ENCODE data around the gene BPIFB6.

BPIFB6 gene

DNA sequence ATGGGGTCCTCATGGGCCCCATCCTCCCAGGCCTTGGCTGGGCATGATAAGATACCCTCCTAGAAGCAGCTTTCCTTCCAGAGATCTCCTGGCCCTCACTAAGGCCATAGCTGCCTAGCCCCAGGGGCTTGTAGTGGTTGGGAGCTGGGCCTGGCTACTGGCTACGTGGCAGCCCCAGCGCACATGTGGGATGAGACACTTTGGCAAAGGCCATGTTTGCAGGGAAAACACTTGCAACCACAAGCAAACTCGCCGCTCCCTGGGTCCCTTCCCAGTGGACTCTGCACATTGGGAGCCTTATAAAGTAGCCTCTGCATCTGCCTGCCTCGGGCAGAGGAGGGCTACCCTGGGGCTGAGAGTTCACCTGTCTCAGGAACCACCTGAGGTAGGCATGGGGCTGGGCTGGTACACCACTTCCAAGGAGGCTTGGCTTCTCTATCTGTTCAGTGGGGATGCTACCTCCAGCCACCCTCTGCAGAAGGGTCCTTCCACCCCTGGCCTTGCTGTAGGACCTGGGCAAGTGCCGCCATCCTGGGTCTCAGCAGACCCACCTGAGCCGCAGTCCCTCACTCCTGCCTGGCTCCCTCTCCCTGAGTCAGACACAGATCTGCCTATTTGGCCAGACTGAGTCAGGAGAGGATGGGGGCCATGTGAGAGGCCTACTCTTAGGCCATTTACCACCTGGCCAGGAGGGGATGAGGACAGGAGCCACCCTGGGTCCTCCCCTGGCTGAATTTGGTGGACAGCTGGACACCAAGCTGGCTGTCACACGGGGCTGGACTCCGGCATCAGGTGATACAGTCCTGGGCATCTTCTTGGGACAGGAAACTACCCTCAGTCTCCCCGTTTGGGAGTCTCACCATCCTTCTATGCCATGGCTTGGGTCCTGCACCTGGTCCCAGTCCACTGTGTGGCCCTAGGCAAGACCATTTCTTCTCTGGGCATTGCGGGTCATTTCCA lies 23.8 kb upstream of the BPIFB6 start, which contains the start of gene BPIFB2:
BPIFB2 (plus strand) TSS at position 329 of the 960 bp plus-strand sequence. CDS start 871 bp downstream, outside the sequence.
- no peak within 1 kb of the TSS for H3K4me3 ChIP-seq (replicated peaks in 1 of 2; ENCODE audit: low read depth in 2 of 2, low read length in 2 of 2)

GRCh38 chr20:33008336-33009213 lies 22.9 kb upstream of the BPIFB6 start:
- no peak overlapping the region for H3K4me3 ChIP-seq (replicated peaks in 1 of 2; ENCODE audit: low read depth in 2 of 2, low read length in 2 of 2)
- no peak for DNase-seq (ENCODE audit: low read depth in 2 of 2)
- TF ChIP-seq, protein P1, sequence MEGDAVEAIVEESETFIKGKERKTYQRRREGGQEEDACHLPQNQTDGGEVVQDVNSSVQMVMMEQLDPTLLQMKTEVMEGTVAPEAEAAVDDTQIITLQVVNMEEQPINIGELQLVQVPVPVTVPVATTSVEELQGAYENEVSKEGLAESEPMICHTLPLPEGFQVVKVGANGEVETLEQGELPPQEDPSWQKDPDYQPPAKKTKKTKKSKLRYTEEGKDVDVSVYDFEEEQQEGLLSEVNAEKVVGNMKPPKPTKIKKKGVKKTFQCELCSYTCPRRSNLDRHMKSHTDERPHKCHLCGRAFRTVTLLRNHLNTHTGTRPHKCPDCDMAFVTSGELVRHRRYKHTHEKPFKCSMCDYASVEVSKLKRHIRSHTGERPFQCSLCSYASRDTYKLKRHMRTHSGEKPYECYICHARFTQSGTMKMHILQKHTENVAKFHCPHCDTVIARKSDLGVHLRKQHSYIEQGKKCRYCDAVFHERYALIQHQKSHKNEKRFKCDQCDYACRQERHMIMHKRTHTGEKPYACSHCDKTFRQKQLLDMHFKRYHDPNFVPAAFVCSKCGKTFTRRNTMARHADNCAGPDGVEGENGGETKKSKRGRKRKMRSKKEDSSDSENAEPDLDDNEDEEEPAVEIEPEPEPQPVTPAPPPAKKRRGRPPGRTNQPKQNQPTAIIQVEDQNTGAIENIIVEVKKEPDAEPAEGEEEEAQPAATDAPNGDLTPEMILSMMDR (IDR thresholded peaks at IDR 0.05; ENCODE audit: low read depth, low read length), result no peak

More for the DNA sequence above, 23.8 kb upstream of the BPIFB6 start, which contains the start of gene BPIFB2:
- TF ChIP-seq, protein P1 (IDR thresholded peaks at IDR 0.05; ENCODE audit: low read depth, low read length), result no peak
- DNase-seq (ENCODE audit: low read depth in 2 of 2), result no peak

- H3K4me3 ChIP-seq (replicated peaks in 1 of 2; ENCODE audit: low read depth in 2 of 2, low read length in 2 of 2), result no peak overlapping the region
- no peak for DNase-seq (ENCODE audit: low read depth in 2 of 2)
- TF ChIP-seq, protein P1 (IDR thresholded peaks at IDR 0.05; ENCODE audit: low read depth, low read length), result no peak
These were observed 22.0 kb upstream of the BPIFB6 start for GRCh38 chr20:33009214-33010132.

DNA sequence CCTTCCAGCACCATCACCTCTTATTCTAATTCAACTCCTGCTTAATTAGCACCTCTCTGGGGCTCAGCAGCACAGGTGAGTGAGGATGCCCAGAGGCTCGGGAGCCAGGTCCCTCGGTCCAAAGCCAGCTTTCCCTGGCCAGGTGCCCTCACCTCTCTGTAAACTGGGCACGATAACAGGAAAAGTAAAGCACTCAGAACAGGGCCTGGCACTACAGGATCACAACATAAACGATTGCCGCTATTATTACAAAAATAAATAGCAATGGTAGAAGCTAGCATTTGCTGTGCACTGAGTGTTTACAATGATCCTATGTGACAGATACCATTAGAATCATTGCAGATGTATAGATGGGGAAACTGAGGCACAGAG lies 21.3 kb upstream of the BPIFB6 start:
- DNase-seq (ENCODE audit: low read depth in 2 of 2), result no peak
- TF ChIP-seq, protein P1 (IDR thresholded peaks at IDR 0.05; ENCODE audit: low read depth, low read length), result no peak

GRCh38 chr20:33010674-33011449 lies 20.6 kb upstream of the BPIFB6 start:
- H3K4me3 ChIP-seq (replicated peaks in 1 of 2; ENCODE audit: low read depth in 2 of 2, low read length in 2 of 2), result no peak overlapping the region
- TF ChIP-seq, protein P1 (IDR thresholded peaks at IDR 0.05; ENCODE audit: low read depth, low read length), result no peak
- DNase-seq (ENCODE audit: low read depth in 2 of 2), result no peak

More for the DNA sequence above, 21.3 kb upstream of the BPIFB6 start:
- no peak overlapping the region for H3K4me3 ChIP-seq (replicated peaks in 1 of 2; ENCODE audit: low read depth in 2 of 2, low read length in 2 of 2)

Data from cardiac fibroblast (primary cell).